NCI-H748 (cell line): ENCODE measurements around the gene BPIFB6.

ENCODE experiments used
- DNase-seq: peaks from one replicate; lab custom pipeline; 2025; ENCODE audit not compliant: unreplicated experiment; lab: John Stamatoyannopoulos, UW

BPIFB6 gene, protein sequence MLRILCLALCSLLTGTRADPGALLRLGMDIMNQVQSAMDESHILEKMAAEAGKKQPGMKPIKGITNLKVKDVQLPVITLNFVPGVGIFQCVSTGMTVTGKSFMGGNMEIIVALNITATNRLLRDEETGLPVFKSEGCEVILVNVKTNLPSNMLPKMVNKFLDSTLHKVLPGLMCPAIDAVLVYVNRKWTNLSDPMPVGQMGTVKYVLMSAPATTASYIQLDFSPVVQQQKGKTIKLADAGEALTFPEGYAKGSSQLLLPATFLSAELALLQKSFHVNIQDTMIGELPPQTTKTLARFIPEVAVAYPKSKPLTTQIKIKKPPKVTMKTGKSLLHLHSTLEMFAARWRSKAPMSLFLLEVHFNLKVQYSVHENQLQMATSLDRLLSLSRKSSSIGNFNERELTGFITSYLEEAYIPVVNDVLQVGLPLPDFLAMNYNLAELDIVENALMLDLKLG

DNA sequence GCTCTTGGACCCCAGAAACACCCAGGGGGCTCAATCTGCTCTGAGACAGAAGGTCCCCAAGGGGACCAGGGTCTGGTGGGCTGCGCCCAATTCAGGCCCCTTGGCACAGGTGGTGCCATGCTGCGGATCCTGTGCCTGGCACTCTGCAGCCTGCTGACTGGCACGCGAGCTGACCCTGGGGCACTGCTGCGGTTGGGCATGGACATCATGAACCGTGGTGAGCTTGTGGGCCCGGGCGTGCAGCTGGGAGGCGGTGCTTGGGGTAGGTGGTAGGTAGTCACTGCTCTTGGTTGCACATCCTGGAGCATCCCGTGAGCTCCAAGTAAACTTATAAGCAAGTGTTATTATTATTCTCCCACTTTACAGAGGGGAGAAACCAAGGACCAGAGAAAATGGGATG, at the start of gene BPIFB6:
TSS of gene BPIFB6 (plus strand) at position 118 of the 400 bp plus-strand sequence. CDS start at position 118, 0 bp downstream.
- no peak for DNase-seq

DNA sequence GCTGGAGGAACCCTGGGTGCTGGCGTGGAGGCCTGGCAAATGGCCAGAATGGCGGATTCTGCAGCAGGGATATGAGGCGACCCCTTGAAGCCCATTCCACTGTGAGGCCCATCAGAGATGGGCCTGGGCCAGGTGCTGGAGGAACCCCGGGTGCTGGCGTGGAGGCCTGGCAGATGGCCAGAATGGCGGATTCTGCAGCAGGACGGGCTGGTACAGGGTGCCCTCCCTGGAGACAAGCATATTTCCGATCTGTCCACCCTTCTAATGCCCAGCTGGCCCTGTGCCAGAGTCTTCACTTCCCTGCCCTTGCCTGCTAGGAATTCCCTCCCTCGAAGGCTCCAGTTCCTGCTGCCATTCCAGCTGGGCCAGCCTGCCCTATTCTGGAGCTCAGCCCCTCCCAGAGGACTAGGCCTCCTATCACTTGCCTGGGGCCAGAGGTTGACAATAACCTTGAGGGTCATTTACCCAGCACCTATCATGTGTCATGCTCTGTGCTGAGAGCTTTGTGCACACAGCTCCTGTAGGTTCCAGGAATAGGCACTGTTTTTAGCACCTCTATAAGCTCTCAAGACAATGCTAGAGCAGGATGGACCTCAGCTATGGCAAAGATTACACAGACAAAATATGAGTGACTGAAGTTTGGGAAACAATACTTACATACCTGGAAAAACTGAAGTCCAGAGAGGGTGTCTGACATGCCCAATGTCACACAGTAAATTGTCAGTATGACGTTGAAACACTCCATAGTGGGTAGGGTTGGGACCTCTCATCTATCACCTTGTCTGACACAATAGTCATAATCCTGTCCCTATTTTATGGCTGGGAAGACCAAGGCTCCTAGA, 48.6 kb upstream of the BPIFB6 start:
- DNase-seq, result peak; percentile 26

DNA sequence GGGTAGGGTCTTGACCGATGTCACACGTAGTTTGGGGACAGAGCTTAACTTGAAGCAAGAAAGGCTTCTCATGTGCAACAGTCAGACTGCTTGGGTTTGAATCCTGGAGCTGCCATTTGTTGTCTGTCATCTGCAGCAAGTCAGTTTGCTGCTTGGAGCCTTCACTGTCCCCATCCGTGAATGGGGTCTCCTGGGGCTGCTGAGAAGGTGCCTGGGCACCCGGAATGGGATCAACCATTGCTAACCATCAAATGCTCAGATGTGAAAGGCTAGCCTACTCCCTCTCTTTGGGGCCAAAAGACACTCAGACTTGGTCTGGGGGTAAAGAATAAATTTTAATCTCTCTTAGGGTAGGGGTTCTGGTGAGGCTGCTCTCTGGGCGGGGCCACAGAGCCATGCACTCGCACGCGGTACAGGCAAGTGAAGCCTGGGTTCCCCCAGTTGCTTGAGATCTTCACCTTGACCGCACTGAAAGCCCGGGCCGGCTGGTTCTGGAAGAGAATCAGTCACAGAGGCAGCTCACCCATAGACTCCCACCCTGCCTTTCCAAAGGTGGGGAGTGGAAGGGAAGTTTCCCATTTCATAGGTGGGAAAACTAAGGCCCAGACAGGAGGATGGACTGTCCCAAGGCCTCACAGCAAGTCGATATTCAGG, 47.9 kb upstream of the BPIFB6 start:
- no peak for DNase-seq

DNA sequence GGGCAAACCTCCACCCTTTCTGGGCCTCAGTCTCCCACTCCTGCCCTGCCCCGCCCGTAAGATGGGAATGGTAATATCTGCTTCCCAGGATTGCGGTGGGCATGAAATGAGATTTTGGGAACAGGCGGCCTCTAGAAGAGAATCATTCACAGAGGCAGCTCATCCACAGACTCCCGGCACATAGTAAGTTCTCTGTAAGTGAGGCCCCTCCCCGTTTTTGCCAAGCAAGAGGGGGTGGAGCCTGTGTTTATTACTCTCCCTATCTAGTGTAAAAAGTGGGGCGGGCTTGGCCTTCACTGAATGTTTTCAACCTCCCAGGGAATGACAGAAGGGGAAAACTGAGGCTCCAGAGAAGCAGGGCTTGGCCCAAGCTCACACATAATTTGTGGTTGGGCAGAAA, 47.3 kb upstream of the BPIFB6 start:
- DNase-seq, result no peak

DNA sequence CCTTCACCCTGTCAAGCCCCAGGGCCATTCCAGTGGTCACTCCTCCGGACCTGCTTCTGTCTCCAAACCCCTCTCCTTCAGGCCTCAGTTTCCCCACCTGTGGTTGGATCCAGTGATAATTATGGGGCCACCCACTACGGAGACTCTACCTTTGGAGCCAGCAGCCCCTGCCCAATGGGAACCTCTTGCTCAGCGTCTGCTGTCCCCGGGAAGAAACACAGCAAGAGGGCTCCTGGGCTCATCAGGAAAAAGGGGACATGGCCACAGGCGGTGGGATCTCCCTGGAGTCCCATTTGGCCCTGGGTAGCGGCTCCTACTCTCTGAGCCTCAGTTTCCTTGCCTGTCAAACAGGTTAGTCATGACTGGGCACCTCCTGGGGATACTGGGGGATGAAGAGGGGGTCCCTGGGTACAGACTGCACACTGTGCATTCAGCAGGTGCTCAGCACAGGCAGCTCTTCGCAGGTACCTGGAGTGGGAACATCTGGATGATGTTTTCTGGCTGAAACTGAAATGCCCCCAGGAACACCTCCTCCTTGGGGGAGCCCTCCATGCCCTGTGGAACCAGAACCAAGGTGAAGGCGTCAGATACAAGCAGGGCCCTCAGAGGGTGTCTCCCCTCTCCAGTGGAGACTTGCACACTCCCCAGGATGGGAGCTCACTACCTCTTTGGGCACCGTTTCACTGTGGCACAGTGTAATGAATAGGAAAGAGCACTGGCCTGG, 46.7 kb upstream of the BPIFB6 start:
- DNase-seq, result no peak

DNA sequence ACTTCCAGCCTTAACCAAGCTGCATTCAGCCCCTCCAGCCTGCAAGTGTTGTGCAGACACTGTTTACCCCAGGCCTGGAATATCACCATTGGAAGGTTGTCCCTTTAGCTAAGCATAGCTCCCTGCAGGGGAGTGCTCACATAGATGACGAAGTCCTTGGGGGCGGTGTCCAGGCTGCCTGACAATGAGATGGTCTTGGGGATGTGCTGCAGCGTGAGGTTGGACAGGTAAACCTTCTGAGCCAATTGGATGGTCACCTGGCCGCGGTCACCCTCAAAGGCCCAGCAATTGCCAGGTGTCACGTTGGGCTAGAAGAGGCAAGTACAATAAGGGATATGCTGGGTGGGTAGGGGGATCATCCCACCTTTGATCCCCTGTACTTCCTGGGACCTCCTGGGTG, 45.9 kb upstream of the BPIFB6 start:
- DNase-seq, result no peak

DNA sequence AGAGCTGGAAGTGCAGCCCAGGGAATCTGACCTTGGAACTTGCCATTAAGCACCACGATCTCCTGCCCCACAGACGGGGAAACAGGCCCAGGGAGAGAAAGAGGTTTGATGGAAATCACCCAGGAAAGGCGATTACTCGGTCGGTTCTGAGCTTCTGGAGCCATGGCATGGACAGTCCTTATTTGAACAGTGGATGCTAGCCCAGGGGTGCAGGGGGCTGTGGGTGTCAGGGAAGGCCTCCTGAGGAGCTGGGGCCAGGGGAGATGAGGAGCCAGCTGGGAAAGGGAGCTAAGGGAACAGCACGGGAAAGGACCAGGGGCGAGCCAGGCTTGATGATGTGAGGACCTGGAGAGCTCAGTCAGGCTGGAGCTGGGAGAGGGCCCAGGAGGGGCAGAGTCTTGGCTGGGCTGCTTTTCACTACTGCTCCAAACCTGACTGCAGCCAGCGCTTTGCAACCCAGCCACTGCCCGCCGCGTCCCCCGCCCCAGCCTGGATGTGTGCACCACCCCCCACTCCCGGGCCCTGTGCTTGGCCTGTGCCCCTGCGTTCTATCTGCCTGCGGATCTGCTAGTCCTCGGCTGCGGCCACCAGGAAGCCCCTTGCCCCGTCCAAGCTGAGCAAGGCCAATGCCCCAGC, 45.0 kb upstream of the BPIFB6 start:
- no peak for DNase-seq

DNA sequence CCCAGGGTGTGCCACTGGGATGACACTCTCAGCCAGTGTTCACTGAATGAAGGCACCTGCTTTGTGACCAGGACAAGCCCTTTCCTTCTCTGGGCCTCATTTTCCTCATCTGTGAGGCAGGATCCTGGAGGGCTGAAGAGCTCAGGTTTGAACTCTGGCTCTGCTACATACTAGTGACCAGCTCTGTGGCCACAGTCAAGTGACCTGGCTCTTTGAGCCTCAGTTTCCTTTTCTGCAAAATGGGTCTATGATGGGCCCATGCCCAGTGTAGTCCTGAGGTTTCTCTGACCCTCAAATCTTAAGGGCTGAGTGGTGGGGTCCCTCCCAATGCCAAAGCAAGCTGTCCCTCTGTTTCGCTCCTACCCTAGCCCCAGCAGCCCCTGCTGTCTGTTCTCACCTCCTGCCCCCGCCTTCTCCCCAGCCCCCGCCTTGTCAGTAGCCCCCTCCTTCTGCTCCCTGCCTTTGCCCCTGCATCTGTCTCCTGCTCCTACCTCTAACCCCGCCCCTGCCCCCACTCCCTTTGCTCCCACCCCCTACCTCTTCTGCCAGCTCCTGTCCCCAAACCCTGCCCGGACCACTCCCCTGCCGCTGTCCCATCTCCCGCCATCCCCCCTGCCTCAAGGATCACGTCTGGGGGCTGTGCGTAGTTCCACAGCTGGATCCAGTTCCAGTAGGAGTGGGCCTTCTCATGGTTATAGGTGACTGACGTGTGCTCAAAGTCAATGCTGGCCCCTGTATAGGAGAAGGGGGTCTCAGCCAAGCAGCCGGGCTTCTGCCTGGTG, 44.2 kb upstream of the BPIFB6 start:
- DNase-seq, result no peak

DNA sequence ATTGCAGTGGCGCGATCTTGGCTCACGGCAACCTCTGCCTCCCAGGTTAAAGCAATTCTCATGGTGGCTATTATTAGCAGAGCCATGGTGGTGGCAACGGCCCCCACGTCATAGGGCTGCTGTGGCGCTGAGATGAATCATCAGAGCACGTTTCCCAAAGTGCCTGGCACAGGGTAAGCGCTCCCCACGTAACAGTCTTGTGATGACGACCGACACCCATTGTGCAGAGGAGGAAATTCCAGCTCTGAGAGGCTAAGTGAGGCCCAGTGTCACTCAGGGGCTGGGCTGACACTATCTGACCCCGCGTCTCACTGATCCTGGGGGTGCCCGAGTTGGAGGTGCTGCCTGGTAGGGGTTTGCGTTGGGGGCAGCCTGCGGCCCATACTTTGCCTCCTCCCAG, 43.4 kb upstream of the BPIFB6 start:
- DNase-seq, result no peak

DNA sequence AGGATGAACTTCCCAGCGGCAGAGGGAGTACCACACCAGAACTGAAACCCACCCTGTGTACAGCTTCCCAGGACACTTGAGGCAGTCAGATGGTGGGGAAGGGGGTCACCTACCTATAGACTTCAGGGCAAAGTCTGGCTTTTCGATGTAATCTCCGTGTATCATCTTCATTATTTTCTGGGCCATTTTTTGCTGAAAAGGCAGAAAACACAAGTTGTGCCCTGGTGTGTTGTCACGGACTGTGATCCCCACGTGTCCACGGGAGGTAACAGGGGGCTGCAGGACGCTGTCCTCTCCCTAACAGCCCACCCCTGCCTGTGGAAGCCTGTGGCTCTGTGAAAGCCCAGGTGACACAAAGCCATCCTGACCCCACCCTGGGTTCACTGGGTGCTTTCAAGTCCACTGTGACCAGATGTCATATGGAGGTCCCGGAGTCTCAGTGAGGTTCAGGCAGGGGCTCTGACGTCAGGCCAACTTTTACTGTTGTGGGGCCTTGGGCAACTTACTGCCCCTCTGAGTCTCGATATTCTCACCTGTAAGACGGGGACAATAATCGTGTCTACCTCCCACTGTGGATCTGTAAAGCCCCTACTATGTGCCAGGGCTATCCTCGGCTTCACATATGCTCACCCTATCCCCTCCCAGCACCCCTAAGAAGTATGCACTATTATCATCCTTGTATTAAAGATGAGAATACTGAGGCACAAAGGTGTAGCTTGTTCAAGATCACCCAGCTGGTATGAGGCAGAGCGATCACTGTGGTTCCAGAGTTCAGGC, 41.8 kb upstream of the BPIFB6 start:
- DNase-seq, result no peak

DNA sequence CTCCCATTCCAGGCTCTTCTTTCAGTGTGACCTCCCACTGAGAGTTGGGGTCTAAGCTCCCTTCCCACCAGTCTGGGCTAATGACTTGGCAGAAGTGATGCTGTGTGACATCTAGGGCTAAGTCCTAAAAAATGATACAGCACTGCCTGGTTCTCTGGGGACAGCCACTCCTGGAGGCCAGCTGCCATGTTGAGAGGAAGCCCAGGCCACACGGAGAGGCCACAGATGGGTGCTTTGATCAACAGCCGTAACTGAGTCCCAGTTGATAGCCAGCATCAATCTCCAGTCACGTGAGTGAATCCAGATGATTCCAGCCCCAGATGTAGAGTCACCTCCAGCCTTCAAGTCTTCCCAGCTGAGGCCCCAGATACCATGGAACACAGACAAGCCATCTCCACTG, 41.0 kb upstream of the BPIFB6 start:
- DNase-seq, result no peak

DNA sequence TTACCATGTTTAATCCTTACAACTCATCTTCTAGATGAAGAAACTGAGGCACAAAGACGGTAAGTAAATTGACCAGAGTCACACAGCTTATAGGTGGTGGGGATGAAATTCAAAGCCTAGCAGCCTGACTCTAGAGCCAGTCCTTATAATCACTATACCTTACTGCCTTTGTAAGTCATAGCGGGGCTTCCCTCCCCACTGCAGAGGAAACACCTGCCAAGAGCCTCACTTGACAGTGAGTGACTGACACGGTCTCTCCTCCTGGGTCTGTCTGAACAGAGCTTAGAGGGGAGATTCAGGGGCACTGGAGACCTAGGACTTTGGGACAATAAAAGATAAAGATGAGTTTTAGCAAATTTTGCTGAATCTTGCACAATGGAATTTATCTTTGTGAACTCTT, 40.1 kb upstream of the BPIFB6 start:
- DNase-seq, result no peak

DNA sequence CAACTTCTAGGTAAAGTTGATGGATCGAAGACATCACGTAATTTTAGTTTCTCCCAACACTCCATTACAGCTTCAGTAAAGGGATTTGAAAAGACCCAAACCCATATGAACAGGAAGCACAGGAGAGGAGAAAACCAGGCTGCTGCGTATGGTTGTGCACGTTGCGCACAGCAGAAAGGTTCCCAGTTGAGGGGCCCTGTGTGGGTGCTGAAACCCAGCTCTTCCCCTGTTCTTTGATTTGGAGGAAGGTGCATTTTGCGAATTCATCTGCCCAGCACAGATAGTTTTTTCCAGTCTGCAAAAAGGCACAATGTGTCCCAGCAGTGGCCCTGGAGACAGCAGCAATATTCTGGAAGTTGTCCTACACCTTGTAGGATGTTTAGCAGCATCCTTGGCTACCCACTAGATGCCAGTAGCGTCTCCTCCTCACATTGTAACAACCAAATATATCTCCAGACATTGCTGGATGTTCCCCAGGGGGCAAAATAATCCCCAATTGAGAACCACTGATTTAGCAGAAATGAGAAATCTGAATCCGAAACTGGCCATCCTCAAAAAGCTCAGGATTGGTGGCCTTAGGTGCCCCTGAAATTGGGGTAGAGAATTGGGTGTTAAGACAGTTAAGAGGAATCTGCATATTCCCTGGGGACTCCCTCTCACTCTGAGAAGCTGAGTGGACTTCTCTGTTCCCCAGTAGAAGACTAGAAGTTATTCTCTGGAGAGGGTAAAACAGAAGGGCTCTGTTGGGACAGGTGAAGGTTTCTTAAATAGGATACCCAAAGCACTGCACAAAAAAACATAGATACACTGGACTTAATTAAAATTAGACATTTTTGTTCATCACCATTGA, 39.4 kb upstream of the BPIFB6 start:
- no peak for DNase-seq

DNA sequence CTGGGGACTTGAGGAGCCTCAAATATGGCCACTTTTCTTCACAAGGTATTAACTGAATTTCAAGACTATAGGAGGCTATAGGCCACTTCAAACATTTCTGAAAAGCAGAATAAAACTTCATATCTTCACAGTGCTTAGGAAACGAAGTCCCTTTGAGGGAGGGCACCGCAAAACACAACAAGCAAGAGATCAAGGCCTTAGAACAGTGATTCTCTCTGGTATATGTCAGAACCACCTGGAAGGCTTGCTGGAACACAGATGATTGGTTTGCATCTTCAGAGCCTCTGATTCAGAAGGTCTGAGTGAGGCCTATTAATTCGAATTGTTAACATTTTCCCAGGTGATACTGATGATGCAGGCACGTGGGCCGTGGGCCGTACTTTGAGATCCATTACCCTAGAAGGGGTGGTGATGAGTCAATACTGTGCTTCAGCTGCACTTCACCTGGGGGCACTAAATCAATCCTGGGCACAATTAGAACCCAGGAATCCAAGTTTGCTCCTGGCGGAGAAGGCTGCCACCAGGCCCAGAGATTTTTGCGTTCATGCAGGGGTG, 37.9 kb upstream of the BPIFB6 start:
- no peak for DNase-seq

DNA sequence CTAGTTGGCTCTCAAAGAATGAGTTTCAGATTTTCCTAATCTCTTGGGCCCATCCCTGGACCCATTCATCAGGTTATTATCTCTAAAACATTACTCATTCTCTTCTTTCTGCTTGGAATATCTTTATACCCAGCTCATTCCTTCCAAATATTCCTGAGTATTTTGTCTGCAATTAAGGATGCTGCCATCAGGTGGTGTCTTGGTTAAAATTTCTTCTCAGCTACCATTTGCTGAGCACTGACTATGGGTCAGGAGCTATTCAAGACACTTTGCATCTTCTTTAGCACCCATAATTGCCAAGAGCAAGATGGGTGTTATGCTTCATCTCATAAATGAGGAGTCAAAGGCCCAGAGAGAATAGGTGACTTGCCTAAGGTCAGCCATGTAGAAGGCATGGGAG, 35.6 kb upstream of the BPIFB6 start:
- DNase-seq, result no peak

DNA sequence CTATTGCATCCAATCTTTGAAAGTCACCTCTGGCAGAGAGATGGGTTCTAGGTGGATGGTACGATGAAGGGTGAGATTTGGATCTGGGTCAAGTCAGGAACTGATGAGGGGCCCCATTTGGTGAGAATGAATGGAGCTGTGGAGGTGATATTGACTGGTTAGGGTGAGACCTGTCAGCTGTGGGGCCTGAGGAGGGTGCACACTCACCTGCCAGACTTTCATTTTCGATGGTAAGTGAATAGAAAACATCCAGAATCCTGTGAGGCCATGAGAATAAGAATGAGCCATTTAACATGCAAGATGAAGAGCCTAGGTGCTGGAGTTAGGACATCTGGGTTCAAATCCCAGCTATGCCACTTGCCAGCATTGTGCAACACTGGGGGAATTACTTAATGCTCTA, 34.0 kb upstream of the BPIFB6 start:
- no peak for DNase-seq

DNA sequence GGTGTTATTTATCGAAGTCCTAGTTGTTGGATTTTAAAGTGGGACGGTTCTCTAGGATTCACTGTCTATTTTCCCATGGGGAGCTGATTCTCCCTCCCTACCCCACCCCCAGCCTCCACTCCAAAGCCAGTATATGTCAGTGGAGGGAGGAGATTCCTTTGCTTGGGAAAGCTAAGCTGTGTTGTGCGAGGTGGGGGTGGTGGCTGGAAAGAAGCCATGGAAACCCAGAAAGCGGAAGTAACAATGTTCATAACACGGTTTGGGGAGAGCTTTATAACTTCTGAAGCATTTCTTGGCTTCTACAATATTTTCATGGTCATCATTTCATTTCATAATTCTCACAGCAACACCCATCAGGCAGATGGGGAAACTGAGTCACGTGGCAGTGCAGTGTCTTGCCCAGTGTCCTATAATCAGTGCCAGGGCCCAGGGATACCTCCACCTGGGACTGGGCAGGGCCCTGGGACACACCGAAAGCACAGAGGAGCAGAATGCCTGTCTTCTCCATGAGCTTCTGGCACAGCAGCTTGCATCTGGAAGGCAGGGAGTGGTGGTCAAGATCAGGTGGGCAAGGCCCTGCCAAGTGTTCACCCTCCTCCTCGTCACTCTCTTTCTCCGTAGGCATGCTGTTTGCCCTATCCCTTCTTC, 31.7 kb upstream of the BPIFB6 start:
- DNase-seq, result no peak
